Measurements from ENCODE around the gene SUSD3. TPM values are rescaled to one million over a fixed set of nuclear protein-coding genes. Genes with fewer than 3 reads are reported as not detected.

The SUSD3 gene
- total RNA-seq, 4 donors from 2014 or later, result 6.8 to 24.2 (median 12.8) TPM

GRCh38 chr9:93030642-93031628 is 27.6 kb upstream of the SUSD3 start:
- ATAC-seq (ENCODE audit: low FRiP score) (no peak), DNase-seq (ENCODE audit: low spot score) (no peak)
- TF ChIP-seq CTCF (IDR thresholded peaks at IDR 0.05), result no peak

GRCh38 chr9:93031629-93032430 is 26.7 kb upstream of the SUSD3 start:
- DNase-seq (ENCODE audit: low spot score) (no peak), ATAC-seq (ENCODE audit: low FRiP score) (no peak)
- TF ChIP-seq CTCF (IDR thresholded peaks at IDR 0.05), result no peak

- no peak for TF ChIP-seq CTCF (IDR thresholded peaks at IDR 0.05)
- DNase-seq (ENCODE audit: low spot score) (no peak), ATAC-seq (ENCODE audit: low FRiP score) (no peak)
These were observed 26.0 kb upstream of the SUSD3 start for GRCh38 chr9:93032545-93032944.

GRCh38 chr9:93033531-93033930 is 25.0 kb upstream of the SUSD3 start:
- TF ChIP-seq CTCF (IDR thresholded peaks at IDR 0.05), result no peak
- ATAC-seq (ENCODE audit: low FRiP score), result no peak
- no peak for DNase-seq (ENCODE audit: low spot score)

GRCh38 chr9:93035106-93035660 is 23.3 kb upstream of the SUSD3 start:
- no peak for TF ChIP-seq CTCF (IDR thresholded peaks at IDR 0.05)
- DNase-seq (ENCODE audit: low spot score) (no peak), ATAC-seq (ENCODE audit: low FRiP score) (no peak)

- ATAC-seq (ENCODE audit: low FRiP score), result no peak
- DNase-seq (ENCODE audit: low spot score), result no peak
- no peak for TF ChIP-seq CTCF (IDR thresholded peaks at IDR 0.05)
These were observed 22.6 kb upstream of the SUSD3 start for GRCh38 chr9:93035821-93036351.

All from omental fat pad (tissue), 4 donors.